ENCODE results near the gene RIPK3.

The RIPK3 gene

GRCh38 chr14:24310646-24311604 lies 28.9 kb downstream of the RIPK3 start, which contains the start of gene LTB4R:
Gene LTB4R, plus strand, starts transcription at chr14:24311502. Its CDS starts 4,150 bp downstream, at chr14:24315652.
- Mint-ChIP-seq H3K4me3 (peak within 1 kb of the TSS; percentile 80), H3K9me3 (no peaks in the 10 kb centered on the region), H3K36me3 (peaks cover 43% of the 10 kb centered on the region), H3K4me1 (peaks cover 77% of the 10 kb centered on the region), H3K27ac (peak within 1 kb of the TSS; percentile 92)
- ATAC-seq (peak; percentile 89), DNase-seq (ENCODE audit: low spot score in 2 of 2) (peak; percentile 56 to 85)

DNA sequence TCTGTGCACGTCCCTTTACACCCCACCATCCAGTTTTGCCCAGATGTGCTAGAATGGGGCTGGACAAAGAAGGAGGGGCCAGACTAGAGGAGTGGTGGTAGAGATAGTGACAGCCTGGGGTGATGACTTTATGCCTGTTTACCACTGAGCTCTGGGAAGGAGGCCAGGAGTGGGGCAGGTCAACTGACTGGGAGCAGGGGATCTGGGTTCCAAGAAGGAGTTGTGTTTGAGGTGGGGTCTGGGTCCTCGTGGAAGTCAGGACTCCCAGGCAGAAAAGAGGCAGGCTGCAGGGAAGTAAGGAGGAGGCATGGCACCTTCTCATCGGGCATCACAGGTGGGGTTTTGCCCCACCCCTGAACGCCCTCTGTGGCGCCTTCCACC lies 29.5 kb downstream of the RIPK3 start:
- Mint-ChIP-seq H3K9me3 (no peaks in the 10 kb centered on the region), H3K4me1 (peaks cover 71% of the 10 kb centered on the region), H3K36me3 (peaks cover 50% of the 10 kb centered on the region), H3K27ac (peak overlapping the region; percentile 84), H3K4me3 (peak overlapping the region; percentile 80)
- ATAC-seq (no peak), DNase-seq (ENCODE audit: low spot score in 2 of 2) (no peak)

GRCh38 chr14:24309538-24310264 lies 30.1 kb downstream of the RIPK3 start, which contains the start of gene LTB4R2:
Gene LTB4R2, plus strand, starts transcription at chr14:24310140. Its CDS starts 525 bp downstream, at chr14:24310665.
- DNase-seq (ENCODE audit: low spot score in 2 of 2) (no peak), ATAC-seq (no peak)
- Mint-ChIP-seq H3K36me3 (peaks cover 55% of the 10 kb centered on the region), H3K27ac (peak within 1 kb of the TSS; percentile 84), H3K4me1 (peaks cover 72% of the 10 kb centered on the region), H3K4me3 (peak within 1 kb of the TSS; percentile 80), H3K9me3 (no peaks in the 10 kb centered on the region)

GRCh38 chr14:24308342-24309124 lies 31.3 kb downstream of the RIPK3 start:
- ATAC-seq: no peak
- H3K4me1 Mint-ChIP-seq: peaks cover 60% of the 10 kb centered on the region
- H3K36me3 Mint-ChIP-seq: peaks cover 67% of the 10 kb centered on the region
- peak overlapping the region; percentile 13 for H3K4me3 Mint-ChIP-seq
- no peaks in the 10 kb centered on the region for H3K9me3 Mint-ChIP-seq
- no peak for DNase-seq (ENCODE audit: low spot score in 2 of 2)
- H3K27ac Mint-ChIP-seq: peak overlapping the region; percentile 84

GRCh38 chr14:24307575-24308341 lies 32.0 kb downstream of the RIPK3 start, which contains the start of gene CIDEB:
Gene CIDEB, minus strand, starts transcription at chr14:24307977. Its CDS starts 119 bp downstream, at chr14:24307858.
- H3K4me1 Mint-ChIP-seq: peaks cover 53% of the 10 kb centered on the region

GRCh38 chr14:24307156-24307574 lies 32.6 kb downstream of the RIPK3 start:
- Mint-ChIP-seq H3K4me3 (no peak overlapping the region), H3K27ac (peak overlapping the region; percentile 69), H3K9me3 (no peaks in the 10 kb centered on the region), H3K4me1 (peaks cover 49% of the 10 kb centered on the region), H3K36me3 (peaks cover 77% of the 10 kb centered on the region)
- ATAC-seq (no peak), DNase-seq (ENCODE audit: low spot score in 2 of 2) (no peak)

More at GRCh38 chr14:24307575-24308341, 32.0 kb downstream of the RIPK3 start, which contains the start of gene CIDEB:
- Mint-ChIP-seq H3K27ac (peak within 1 kb of the TSS; percentile 84), H3K36me3 (peaks cover 75% of the 10 kb centered on the region), H3K4me3 (peak within 1 kb of the TSS; percentile 13), H3K9me3 (no peaks in the 10 kb centered on the region)
- DNase-seq (ENCODE audit: low spot score in 2 of 2) (peak in 1 of 2 donors; percentile 76), ATAC-seq (no peak)

DNA sequence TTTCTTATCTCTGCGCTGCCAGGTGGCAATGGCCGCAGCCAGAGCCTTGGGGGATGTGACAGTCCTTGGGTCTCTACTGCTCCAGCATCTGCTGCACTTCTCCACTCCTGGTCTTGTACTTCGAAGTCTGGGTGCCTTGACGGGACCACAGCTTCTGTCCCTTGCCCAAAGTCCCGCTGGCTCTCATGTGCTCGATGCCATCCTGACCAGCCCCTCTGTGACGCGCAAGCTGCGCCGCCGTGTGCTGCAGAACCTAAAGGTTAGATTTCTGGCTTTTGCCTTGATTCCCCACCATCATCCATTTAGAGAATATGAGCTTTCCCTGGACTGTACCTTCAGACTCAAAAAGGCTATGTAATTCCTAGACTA lies 35.8 kb downstream of the RIPK3 start:
- no peaks in the 10 kb centered on the region for H3K9me3 Mint-ChIP-seq
- H3K27ac Mint-ChIP-seq: no peak overlapping the region
- no peak for ATAC-seq
- peaks cover 48% of the 10 kb centered on the region for H3K4me1 Mint-ChIP-seq
- H3K4me3 Mint-ChIP-seq: no peak overlapping the region
- no peak for DNase-seq (ENCODE audit: low spot score in 2 of 2)
- peaks cover 92% of the 10 kb centered on the region for H3K36me3 Mint-ChIP-seq

- Mint-ChIP-seq H3K27ac (peak overlapping the region; percentile 91), H3K4me3 (peak overlapping the region; percentile 87), H3K9me3 (no peaks in the 10 kb centered on the region), H3K4me1 (peaks cover 59% of the 10 kb centered on the region), H3K36me3 (peaks cover 76% of the 10 kb centered on the region)
- DNase-seq (ENCODE audit: low spot score in 2 of 2): no peak
- no peak for ATAC-seq
These were observed 39.3 kb downstream of the RIPK3 start for GRCh38 chr14:24300326-24300980.

- Mint-ChIP-seq H3K4me1 (peaks cover 53% of the 10 kb centered on the region), H3K4me3 (peak within 1 kb of the TSS; percentile 87), H3K9me3 (no peaks in the 10 kb centered on the region), H3K27ac (peak within 1 kb of the TSS; percentile 91), H3K36me3 (peaks cover 75% of the 10 kb centered on the region)
- DNase-seq (ENCODE audit: low spot score in 2 of 2) (peak; percentile 96), ATAC-seq (peak; percentile 85)
These were observed 40.3 kb downstream of the RIPK3 start, which contains the start of the genes DHRS1 and NOP9 for GRCh38 chr14:24299255-24300191. Gene DHRS1, minus strand, starts transcription at chr14:24299780. Its CDS starts 674 bp downstream, at chr14:24299106. Gene NOP9, plus strand, starts transcription at chr14:24299850. Its CDS starts 105 bp downstream, at chr14:24299955.

- Mint-ChIP-seq H3K36me3 (peaks cover 75% of the 10 kb centered on the region), H3K4me1 (peaks cover 53% of the 10 kb centered on the region), H3K27ac (peak overlapping the region; percentile 91), H3K4me3 (peak overlapping the region; percentile 87), H3K9me3 (no peaks in the 10 kb centered on the region)
- peak; percentile 9 for ATAC-seq
- DNase-seq (ENCODE audit: low spot score in 2 of 2): no peak
These were observed 40.9 kb downstream of the RIPK3 start for GRCh38 chr14:24298892-24299254.

DNA sequence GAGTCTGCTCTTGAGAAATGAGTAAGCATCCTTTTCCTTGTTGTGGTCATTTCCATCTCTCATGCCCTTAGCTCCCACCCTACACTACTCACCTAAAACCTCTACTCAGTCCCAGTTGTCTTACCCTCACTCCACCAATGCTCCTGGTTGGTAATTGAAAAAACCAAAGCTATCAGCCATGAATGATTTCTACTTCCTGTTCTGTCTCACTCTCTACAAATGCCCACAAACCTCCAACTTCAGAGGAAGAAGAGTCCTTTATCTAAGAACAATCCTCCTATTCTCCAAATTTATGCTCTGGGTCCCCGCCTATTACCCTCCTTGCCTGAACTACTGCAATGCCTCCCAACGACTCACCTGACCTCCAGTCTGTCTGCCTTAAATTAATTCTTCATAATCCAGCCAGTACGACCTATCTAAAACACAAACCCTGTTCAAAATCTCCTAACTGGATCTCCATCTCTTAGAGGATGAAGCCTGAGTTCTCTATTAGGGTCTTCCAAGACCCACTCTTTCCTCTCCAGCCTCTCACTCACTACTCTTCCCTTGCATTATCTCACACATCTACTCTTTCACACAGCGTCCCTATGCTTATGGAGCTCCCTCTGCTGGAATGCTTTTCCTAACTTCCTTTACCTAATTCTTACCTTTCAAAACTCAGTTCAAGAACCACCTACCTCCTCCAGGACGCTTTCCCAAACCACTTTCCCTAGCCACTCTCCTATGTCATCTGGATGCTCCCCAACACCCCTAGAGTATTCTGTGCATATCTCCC lies 42.4 kb downstream of the RIPK3 start:
- Mint-ChIP-seq H3K36me3 (peaks cover 66% of the 10 kb centered on the region), H3K4me1 (peaks cover 53% of the 10 kb centered on the region), H3K4me3 (peak overlapping the region; percentile 2), H3K9me3 (no peaks in the 10 kb centered on the region), H3K27ac (peak overlapping the region; percentile 43)
- peak; percentile 40 for ATAC-seq
- no peak for DNase-seq (ENCODE audit: low spot score in 2 of 2)
